ENCODE data around the gene LYAR. TPM values are rescaled to one million over a fixed set of nuclear protein-coding genes. Genes with fewer than 3 reads are reported as not detected.
A peak's percentile ranks its signal among the peaks of the same experiment; 100 is the strongest.

The LYAR gene
- total and polyA plus RNA-seq, 2 donors (not counting 3 experiments of a cell fraction or from before 2014, with no cell fraction given), result 4.2 to 24.6 TPM

DNA sequence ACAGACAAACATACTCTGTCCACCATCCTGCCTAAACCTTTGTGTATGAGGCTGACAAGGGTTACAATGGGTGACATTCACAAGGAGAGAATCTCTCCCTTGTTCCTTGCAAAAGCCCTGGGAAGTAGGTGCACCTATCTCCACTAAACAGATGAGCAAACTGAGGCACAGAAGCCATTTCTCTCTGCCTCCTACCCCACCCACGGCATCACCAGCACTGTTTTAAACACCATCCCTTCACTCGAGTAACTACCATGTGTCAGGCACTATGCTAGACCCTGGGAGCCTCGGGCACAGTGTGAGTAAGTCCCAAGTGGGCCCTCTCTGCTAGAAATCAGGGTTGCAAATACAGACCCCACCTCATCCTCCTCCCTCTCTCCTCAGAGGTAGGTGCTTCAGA lies 899 bp downstream of the LYAR start:
- Histone ChIP-seq H3K36me3 (ENCODE audit: control insufficient read depth in 2 of 2, extremely low read depth in 1 of 2, insufficient read depth in 2 of 2, low read length in 2 of 2) (peaks cover 0 to 2% of the 10 kb centered on the region in 2 experiments), H3K27ac (ENCODE audit: insufficient read depth, low read depth, low read length) (no peak overlapping the region), H3K4me1 (ENCODE audit: control insufficient read depth, extremely low read depth, insufficient read depth, low read length) (peaks cover 17% of the 10 kb centered on the region), H3K9ac (replicated peaks; ENCODE audit: extremely low read depth, insufficient read depth, low read length) (peak overlapping the region; percentile 74), H3K27me3 (ENCODE audit: control insufficient read depth in 2 of 2, insufficient read depth in 2 of 2, low read length in 2 of 2) (no peaks in the 10 kb centered on the region), H3K79me2 (ENCODE audit: control insufficient read depth, insufficient read depth, low read length) (peaks cover 61% of the 10 kb centered on the region), H3K9me3 (replicated peaks; ENCODE audit: control insufficient read depth, insufficient read depth, low read length) (no peaks in the 10 kb centered on the region), H3K4me2 (ENCODE audit: insufficient read depth, low read length) (peak overlapping the region; percentile 67), H3K4me3 (replicated peaks in 1 of 3; ENCODE audit: insufficient read depth in 1 of 3, low read depth in 1 of 3, low read length in 3 of 3) (peak overlapping the region; percentile 81 to 94 (median 89)), H3K9me1 (replicated peaks; ENCODE audit: control insufficient read depth, extremely low read depth, insufficient read depth, low read length) (no peaks in the 10 kb centered on the region), H4K20me1 (replicated peaks; ENCODE audit: control insufficient read depth, extremely low read depth, insufficient read depth, low read length) (no peaks in the 10 kb centered on the region), H2AFZ (ENCODE audit: low read depth, low read length) (no peak overlapping the region)
- FAIRE-seq, result no peak
- BruUV-seq (replicated peaks), result no TSS peak
- DNase-seq (ENCODE audit: low read depth, low spot score), result no peak
- CTCF ChIA-PET, result no interaction called here
- dilution Hi-C loops (cut with MboI; ENCODE audit: extremely low pct_ligation_motif_present, low sequenced_read_pairs), result no loop called here
- TF ChIP-seq JUN (IDR thresholded peaks at IDR 0.05; ENCODE audit: borderline replicate concordance, insufficient read depth, insufficient read length, low read depth), result no peak
- no peak for TF ChIP-seq POLR2AphosphoS5 (IDR thresholded peaks at IDR 0.05; ENCODE audit: insufficient read depth, low read depth, low read length)
- TF ChIP-seq, protein P1, sequence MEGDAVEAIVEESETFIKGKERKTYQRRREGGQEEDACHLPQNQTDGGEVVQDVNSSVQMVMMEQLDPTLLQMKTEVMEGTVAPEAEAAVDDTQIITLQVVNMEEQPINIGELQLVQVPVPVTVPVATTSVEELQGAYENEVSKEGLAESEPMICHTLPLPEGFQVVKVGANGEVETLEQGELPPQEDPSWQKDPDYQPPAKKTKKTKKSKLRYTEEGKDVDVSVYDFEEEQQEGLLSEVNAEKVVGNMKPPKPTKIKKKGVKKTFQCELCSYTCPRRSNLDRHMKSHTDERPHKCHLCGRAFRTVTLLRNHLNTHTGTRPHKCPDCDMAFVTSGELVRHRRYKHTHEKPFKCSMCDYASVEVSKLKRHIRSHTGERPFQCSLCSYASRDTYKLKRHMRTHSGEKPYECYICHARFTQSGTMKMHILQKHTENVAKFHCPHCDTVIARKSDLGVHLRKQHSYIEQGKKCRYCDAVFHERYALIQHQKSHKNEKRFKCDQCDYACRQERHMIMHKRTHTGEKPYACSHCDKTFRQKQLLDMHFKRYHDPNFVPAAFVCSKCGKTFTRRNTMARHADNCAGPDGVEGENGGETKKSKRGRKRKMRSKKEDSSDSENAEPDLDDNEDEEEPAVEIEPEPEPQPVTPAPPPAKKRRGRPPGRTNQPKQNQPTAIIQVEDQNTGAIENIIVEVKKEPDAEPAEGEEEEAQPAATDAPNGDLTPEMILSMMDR (IDR thresholded peaks at IDR 0.05; ENCODE audit: extremely low read depth in 1 of 2, insufficient read depth in 1 of 2, low read depth in 1 of 2, low read length in 2 of 2), result no peak
- TF ChIP-seq POLR2A (IDR thresholded peaks at IDR 0.05; ENCODE audit: low read depth, low read length), result no peak
- TF ChIP-seq FOS (IDR thresholded peaks at IDR 0.05; ENCODE audit: borderline replicate concordance, insufficient read depth, low read length), result no peak
- TF ChIP-seq GATA2 (IDR thresholded peaks at IDR 0.05; ENCODE audit: insufficient read depth, insufficient read length, low read depth, low read length), result no peak
- no peak for TF ChIP-seq MYC (IDR thresholded peaks at IDR 0.05; ENCODE audit: low read depth, low read length)
- TF ChIP-seq, protein P2, sequence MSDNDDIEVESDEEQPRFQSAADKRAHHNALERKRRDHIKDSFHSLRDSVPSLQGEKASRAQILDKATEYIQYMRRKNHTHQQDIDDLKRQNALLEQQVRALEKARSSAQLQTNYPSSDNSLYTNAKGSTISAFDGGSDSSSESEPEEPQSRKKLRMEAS (IDR thresholded peaks at IDR 0.05; ENCODE audit: insufficient read depth, insufficient read length), result no peak
- TF ChIP-seq EZH2 (IDR thresholded peaks at IDR 0.05; ENCODE audit: borderline replicate concordance, low read depth, low read length, severe bottlenecking), result no peak
- POLR2A ChIA-PET, result no interaction called here
- intact Hi-C loops (cut with micrococcal nuclease), result no loop called here
